Glomerular visceral epithelial cell (primary cell): ENCODE data around the gene SOBP.

Experiments used
- DNase-seq: peaks from one replicate; pipeline ENCODE4 v3.0.0-alpha.2; 2016; ENCODE audit errors: extremely low spot score

The SOBP gene

GRCh38 chr6:107689951-107690642, 200.2 kb downstream of the SOBP start:
- DNase-seq, result no peak

- DNase-seq, result no peak
These were observed 200.7 kb downstream of the SOBP start for GRCh38 chr6:107690643-107691061.

GRCh38 chr6:107691062-107691751, 201.3 kb downstream of the SOBP start:
- peak; percentile 30 for DNase-seq

GRCh38 chr6:107692351-107692750, 202.4 kb downstream of the SOBP start:
- no peak for DNase-seq

- DNase-seq, result no peak
These were observed 205.3 kb downstream of the SOBP start for GRCh38 chr6:107695061-107695720.

GRCh38 chr6:107697682-107698081, 207.8 kb downstream of the SOBP start:
- DNase-seq, result no peak

- peak; percentile 53 for DNase-seq
These were observed 208.2 kb downstream of the SOBP start for GRCh38 chr6:107698146-107698545.

GRCh38 chr6:107699254-107699653, 209.3 kb downstream of the SOBP start:
- no peak for DNase-seq

- DNase-seq, result no peak
These were observed 209.9 kb downstream of the SOBP start for GRCh38 chr6:107699697-107700325.

GRCh38 chr6:107703606-107704005, 213.7 kb downstream of the SOBP start:
- no peak for DNase-seq

- DNase-seq, result peak; percentile 43
These were observed 214.6 kb downstream of the SOBP start for GRCh38 chr6:107704347-107705013.

GRCh38 chr6:107706516-107707115, 216.7 kb downstream of the SOBP start:
- no peak for DNase-seq

GRCh38 chr6:107707346-107708275, 217.7 kb downstream of the SOBP start:
- no peak for DNase-seq

GRCh38 chr6:107708435-107708834, 218.5 kb downstream of the SOBP start:
- DNase-seq, result no peak

GRCh38 chr6:107709341-107709740, 219.4 kb downstream of the SOBP start:
- no peak for DNase-seq
